ENCODE measurements around the gene ERMARD. TPM values are rescaled to one million over a fixed set of nuclear protein-coding genes. Genes with fewer than 3 reads are reported as not detected.

Gene ERMARD
- total RNA-seq, 3 donors from 2014 or later = 16.6 to 25.2 (median 23.1) TPM

DNA sequence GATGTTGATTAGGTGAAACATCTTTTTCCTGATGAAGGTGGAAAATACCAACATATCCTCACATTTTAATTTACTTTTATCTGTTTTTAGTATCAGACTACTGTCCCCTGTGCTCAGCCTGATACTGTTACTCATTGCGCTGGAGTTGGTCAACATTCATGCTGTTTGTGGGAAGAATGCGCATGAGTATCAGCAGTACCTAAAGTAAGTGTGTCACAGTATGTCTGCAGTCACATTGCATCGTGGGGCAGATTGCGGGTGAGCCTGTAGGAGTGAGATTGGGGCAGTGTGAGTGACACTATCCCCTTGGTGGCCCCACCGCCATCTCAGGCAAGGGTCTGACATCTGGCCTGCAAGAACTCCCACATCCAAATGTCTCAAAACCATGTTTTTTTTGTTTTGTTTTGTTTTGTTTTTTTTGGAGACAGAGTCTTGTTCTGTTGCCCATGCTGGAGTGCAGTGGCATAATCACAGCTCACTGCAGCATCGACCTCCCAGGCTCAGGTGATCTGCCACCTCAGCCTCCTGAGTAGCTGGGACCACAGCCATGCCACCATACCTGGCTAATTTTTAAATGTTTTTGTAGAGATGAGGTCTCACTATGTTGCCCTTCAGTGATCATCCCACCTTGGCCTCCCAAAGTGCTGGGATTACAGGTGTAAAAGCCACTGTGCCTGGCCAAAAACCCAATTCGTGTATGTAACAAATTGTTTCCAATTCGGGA lies 27.8 kb downstream of the ERMARD start:
- Histone ChIP-seq H3K4me1 (ENCODE audit: low read depth) (no peaks in the 10 kb centered on the region), H3K4me3 (no peak overlapping the region), H3K36me3 (ENCODE audit: low read depth) (no peaks in the 10 kb centered on the region), H3K9me3 (no peaks in the 10 kb centered on the region)
- ATAC-seq = no peak
- no peak for DNase-seq
- TF ChIP-seq CTCF (IDR thresholded peaks at IDR 0.05) = no peak
- intact Hi-C loops (cut with DNase I, micrococcal nuclease) = no loop called here

GRCh38 chr6:169779896-169780295 lies 28.5 kb downstream of the ERMARD start:
- Histone ChIP-seq H3K36me3 (ENCODE audit: low read depth) (no peaks in the 10 kb centered on the region), H3K4me3 (no peak overlapping the region), H3K4me1 (ENCODE audit: low read depth) (no peaks in the 10 kb centered on the region), H3K9me3 (no peaks in the 10 kb centered on the region)
- ATAC-seq (no peak), DNase-seq (no peak)
- intact Hi-C loops (cut with DNase I, micrococcal nuclease) = no loop called here
- no peak for TF ChIP-seq CTCF (IDR thresholded peaks at IDR 0.05)

GRCh38 chr6:169780571-169781091 lies 29.2 kb downstream of the ERMARD start:
- DNase-seq (no peak), ATAC-seq (no peak)
- Histone ChIP-seq H3K4me3 (no peak overlapping the region), H3K36me3 (ENCODE audit: low read depth) (no peaks in the 10 kb centered on the region), H3K9me3 (no peaks in the 10 kb centered on the region), H3K4me1 (ENCODE audit: low read depth) (no peaks in the 10 kb centered on the region)
- no peak for TF ChIP-seq CTCF (IDR thresholded peaks at IDR 0.05)
- intact Hi-C loops (cut with DNase I, micrococcal nuclease) = no loop called here

DNA sequence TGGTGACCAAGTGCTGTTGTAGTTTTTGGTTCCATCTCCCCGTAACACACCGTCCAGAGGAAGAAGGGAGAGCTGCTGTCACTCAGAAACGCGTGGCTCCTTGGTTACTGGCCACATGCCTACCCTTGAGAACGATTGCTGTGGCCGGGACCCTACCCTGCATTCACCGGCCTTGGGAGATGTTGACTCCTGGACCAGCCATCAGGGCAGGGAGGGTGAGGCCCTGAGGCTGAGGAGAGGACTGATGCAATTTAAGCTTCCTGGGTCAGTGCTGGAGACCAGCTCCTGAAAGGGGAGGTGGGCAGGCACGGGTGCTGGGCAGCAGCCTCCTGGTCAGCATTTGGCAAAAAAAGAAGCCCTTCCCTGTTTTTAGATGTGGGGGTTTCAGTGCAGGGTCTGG lies 31.5 kb downstream of the ERMARD start:
- Histone ChIP-seq H3K4me3 (no peak overlapping the region), H3K9me3 (no peaks in the 10 kb centered on the region), H3K36me3 (ENCODE audit: low read depth) (no peaks in the 10 kb centered on the region), H3K4me1 (ENCODE audit: low read depth) (no peaks in the 10 kb centered on the region)
- DNase-seq (no peak), ATAC-seq (no peak)
- no peak for TF ChIP-seq CTCF (IDR thresholded peaks at IDR 0.05)
- intact Hi-C loops (cut with DNase I, micrococcal nuclease) = no loop called here

GRCh38 chr6:169783401-169783800 lies 32.0 kb downstream of the ERMARD start:
- ATAC-seq (no peak), DNase-seq (no peak)
- no peaks in the 10 kb centered on the region for H3K9me3 ChIP-seq
- intact Hi-C loops (cut with DNase I, micrococcal nuclease) = no loop called here
- no peak for TF ChIP-seq CTCF (IDR thresholded peaks at IDR 0.05)
- no peaks in the 10 kb centered on the region for H3K36me3 ChIP-seq (ENCODE audit: low read depth)
- H3K4me1 ChIP-seq (ENCODE audit: low read depth) = no peaks in the 10 kb centered on the region
- no peak overlapping the region for H3K4me3 ChIP-seq
